ENCODE data around the gene DYRK3.

Gene DYRK3

GRCh38 chr1:206684003-206684402 lies 48.7 kb downstream of the DYRK3 start:
- Histone ChIP-seq H3K4me3 (ENCODE audit: insufficient read depth, low read length, poor library complexity, severe bottlenecking) (no peak overlapping the region), H3K27me3 (ENCODE audit: low read length) (no peaks in the 10 kb centered on the region), H2AFZ (ENCODE audit: low read depth, low read length, severe bottlenecking) (no peak overlapping the region), H3K9me3 (ENCODE audit: insufficient read depth, low read length) (no peaks in the 10 kb centered on the region), H4K20me1 (ENCODE audit: low read depth, low read length) (peaks cover 5% of the 10 kb centered on the region; the same call in 1 of the 2 replicates), H3K36me3 (ENCODE audit: low read length) (no peaks in the 10 kb centered on the region), H3K27ac (ENCODE audit: low read depth, low read length) (no peak overlapping the region), H3K9ac (ENCODE audit: low read length) (no peak overlapping the region), H3K9me2 (replicated peaks; ENCODE audit: insufficient read depth, low read length) (no peaks in the 10 kb centered on the region), H3K79me2 (ENCODE audit: insufficient read depth, low read length) (no peaks in the 10 kb centered on the region), H3K4me2 (ENCODE audit: low read depth, low read length, poor library complexity, severe bottlenecking) (peak overlapping the region; percentile 57), H3F3A (ENCODE audit: insufficient read depth) (peaks cover 21% of the 10 kb centered on the region)
- TF ChIP-seq CTCF (IDR thresholded peaks at IDR 0.05; ENCODE audit: insufficient read depth, low read length, poor library complexity, severe bottlenecking) (no peak), EZH2phosphoT487 (conservative IDR thresholded peaks at IDR 0.05; ENCODE audit: low read length) (no peak)

DNA sequence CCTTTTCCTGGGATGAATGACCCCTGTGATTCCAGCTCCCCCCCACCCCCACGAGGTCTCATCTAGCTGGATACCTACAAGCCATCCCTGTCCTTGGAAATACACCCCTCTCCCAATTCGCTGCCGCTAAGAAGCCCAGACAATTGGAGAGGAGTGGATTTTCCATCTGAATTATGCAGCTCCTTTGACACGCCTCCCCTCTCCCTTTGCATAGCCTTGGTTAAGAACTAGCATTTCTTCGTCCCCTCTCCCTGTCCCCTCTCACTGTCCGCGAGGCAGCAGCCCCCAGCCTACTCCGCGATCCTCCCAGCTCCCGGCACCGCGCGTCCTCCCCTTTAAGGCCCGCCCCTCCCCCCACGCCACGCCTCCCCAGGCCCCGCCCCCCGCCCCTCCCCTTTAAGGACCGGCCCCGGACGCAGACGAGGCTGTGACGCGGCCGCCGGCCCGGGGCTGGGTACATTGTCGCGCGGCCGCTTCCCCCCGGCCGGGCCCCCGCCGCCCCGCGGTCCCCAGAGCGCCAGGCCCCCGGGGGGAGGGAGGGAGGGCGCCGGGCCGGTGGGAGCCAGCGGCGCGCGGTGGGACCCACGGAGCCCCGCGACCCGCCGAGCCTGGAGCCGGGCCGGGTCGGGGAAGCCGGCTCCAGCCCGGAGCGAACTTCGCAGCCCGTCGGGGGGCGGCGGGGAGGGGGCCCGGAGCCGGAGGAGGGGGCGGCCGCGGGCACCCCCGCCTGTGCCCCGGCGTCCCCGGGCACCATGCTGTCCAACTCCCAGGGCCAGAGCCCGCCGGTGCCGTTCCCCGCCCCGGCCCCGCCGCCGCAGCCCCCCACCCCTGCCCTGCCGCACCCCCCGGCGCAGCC lies 49.4 kb downstream of the DYRK3 start, which contains the start of gene MAPKAPK2:
Gene MAPKAPK2, plus strand, starts transcription at position 428 of the 856 bp plus-strand sequence. Its CDS starts 325 bp downstream, at position 753.
- peak within 1 kb of the TSS; percentile 61 for H3K9ac ChIP-seq (ENCODE audit: low read length)
- no peaks in the 10 kb centered on the region for H3K27me3 ChIP-seq (ENCODE audit: low read length)
- H3F3A ChIP-seq (ENCODE audit: insufficient read depth) = peaks cover 21% of the 10 kb centered on the region
- peak within 1 kb of the TSS; percentile 71 for H3K4me2 ChIP-seq (ENCODE audit: low read depth, low read length, poor library complexity, severe bottlenecking)
- H3K27ac ChIP-seq (ENCODE audit: low read depth, low read length) = no peak within 1 kb of the TSS
- peak within 1 kb of the TSS; percentile 44 for H2AFZ ChIP-seq (ENCODE audit: low read depth, low read length, severe bottlenecking)
- peaks cover 5% of the 10 kb centered on the region; the same call in 1 of the 2 replicates for H4K20me1 ChIP-seq (ENCODE audit: low read depth, low read length)
- peak within 1 kb of the TSS; percentile 64 for H3K4me3 ChIP-seq (ENCODE audit: insufficient read depth, low read length, poor library complexity, severe bottlenecking)
- H3K79me2 ChIP-seq (ENCODE audit: insufficient read depth, low read length) = no peaks in the 10 kb centered on the region
- no peak for TF ChIP-seq EZH2phosphoT487 (conservative IDR thresholded peaks at IDR 0.05; ENCODE audit: low read length)
- no peak for TF ChIP-seq CTCF (IDR thresholded peaks at IDR 0.05; ENCODE audit: insufficient read depth, low read length, poor library complexity, severe bottlenecking)
- H3K9me2 ChIP-seq (replicated peaks; ENCODE audit: insufficient read depth, low read length) = no peaks in the 10 kb centered on the region
- no peaks in the 10 kb centered on the region for H3K36me3 ChIP-seq (ENCODE audit: low read length)
- no peaks in the 10 kb centered on the region for H3K9me3 ChIP-seq (ENCODE audit: insufficient read depth, low read length)

- TF ChIP-seq EZH2phosphoT487 (conservative IDR thresholded peaks at IDR 0.05; ENCODE audit: low read length) = no peak
- no peaks in the 10 kb centered on the region for H3K79me2 ChIP-seq (ENCODE audit: insufficient read depth, low read length)
Observed at GRCh38 chr1:206685334-206685768, 50.0 kb downstream of the DYRK3 start.

More at GRCh38 chr1:206685334-206685768, 50.0 kb downstream of the DYRK3 start:
- H3K27ac ChIP-seq (ENCODE audit: low read depth, low read length) = no peak overlapping the region
- peaks cover 18% of the 10 kb centered on the region for H3F3A ChIP-seq (ENCODE audit: insufficient read depth)
- H3K4me3 ChIP-seq (ENCODE audit: insufficient read depth, low read length, poor library complexity, severe bottlenecking) = peak overlapping the region; percentile 64
- H3K4me2 ChIP-seq (ENCODE audit: low read depth, low read length, poor library complexity, severe bottlenecking) = peak overlapping the region; percentile 71
- no peaks in the 10 kb centered on the region for H3K36me3 ChIP-seq (ENCODE audit: low read length)
- H3K9me2 ChIP-seq (replicated peaks; ENCODE audit: insufficient read depth, low read length) = no peaks in the 10 kb centered on the region
- H2AFZ ChIP-seq (ENCODE audit: low read depth, low read length, severe bottlenecking) = peak overlapping the region; percentile 44
- H3K27me3 ChIP-seq (ENCODE audit: low read length) = no peaks in the 10 kb centered on the region
- H3K9me3 ChIP-seq (ENCODE audit: insufficient read depth, low read length) = no peaks in the 10 kb centered on the region
- peaks cover 5% of the 10 kb centered on the region; the same call in 1 of the 2 replicates for H4K20me1 ChIP-seq (ENCODE audit: low read depth, low read length)
- peak overlapping the region; percentile 61 for H3K9ac ChIP-seq (ENCODE audit: low read length)
